H9 (cell line): Measurements from ENCODE around the gene GPX2. TPM values are rescaled to one million over a fixed set of nuclear protein-coding genes. Genes with fewer than 3 reads are reported as not detected.

Experiments used
- DNase-seq: peaks from one replicate; pipeline ENCODE4 v3.0.0-alpha.2; 2017
- H2AFZ ChIP-seq: one replicate; pipeline ENCODE4 v1.6.1; 2013; ENCODE audit warnings: mild to moderate bottlenecking, low read length, control low read depth, moderate library complexity
- H2AK5ac ChIP-seq: 2 replicates; pipeline ENCODE4 v1.6.1; 2013; ENCODE audit warnings: low read length, control low read depth, mixed read lengths; ENCODE audit not compliant: insufficient read length
- H2BK120ac ChIP-seq: one replicate; pipeline ENCODE4 v1.6.1; 2013; ENCODE audit warnings: low read depth, mild to moderate bottlenecking, low read length, control low read depth, inconsistent platforms; ENCODE audit not compliant: poor library complexity, severe bottlenecking
- H2BK12ac ChIP-seq: 2 replicates; pipeline ENCODE4 v1.6.1; 2013; ENCODE audit warnings: low read length, control low read depth, mixed read lengths, low read depth; ENCODE audit not compliant: insufficient read length
- H2BK15ac ChIP-seq: 2 replicates; pipeline ENCODE4 v1.6.1; 2013; ENCODE audit warnings: low read depth, low read length, control low read depth
- H2BK20ac ChIP-seq: one replicate; pipeline ENCODE4 v1.6.1; 2013; ENCODE audit warnings: low read depth, mild to moderate bottlenecking, low read length, control low read depth, inconsistent platforms; ENCODE audit not compliant: poor library complexity, severe bottlenecking
- H2BK5ac ChIP-seq: 2 replicates; pipeline ENCODE4 v1.6.1; 2013; ENCODE audit warnings: low read length, control low read depth, mixed read lengths; ENCODE audit not compliant: insufficient read length
- H3K14ac ChIP-seq: 2 replicates; pipeline ENCODE4 v1.6.1; 2013; ENCODE audit warnings: low read length, control low read depth; ENCODE audit not compliant: insufficient read depth
- H3K18ac ChIP-seq: 2 replicates; pipeline ENCODE4 v1.6.1; 2013; ENCODE audit warnings: low read depth, mild to moderate bottlenecking, mixed read lengths, low read length, control low read depth; ENCODE audit not compliant: insufficient read length
- H3K23ac ChIP-seq: 2 replicates; pipeline ENCODE4 v1.6.1; 2013; ENCODE audit warnings: low read length, control low read depth, mixed read lengths, low read depth; ENCODE audit not compliant: insufficient read length
- H3K23me2 ChIP-seq: 2 replicates; pipeline ENCODE4 v1.6.1; 2013; ENCODE audit warnings: low read depth, mild to moderate bottlenecking, mixed read lengths, low read length, control low read depth; ENCODE audit not compliant: insufficient read length, poor library complexity, severe bottlenecking
- H3K27ac ChIP-seq: 2 replicates; pipeline ENCODE4 v1.5.1; 2013; ENCODE audit warnings: low read length, control low read depth, mixed read lengths, low read depth; ENCODE audit not compliant: insufficient read length
- H3K27me3 ChIP-seq: 2 replicates; pipeline ENCODE4 v1.6.1; 2013; ENCODE audit warnings: low read length, control low read depth, inconsistent platforms; ENCODE audit not compliant: insufficient read depth
- H3K4ac ChIP-seq: 2 replicates; pipeline ENCODE4 v1.6.1; 2013; ENCODE audit warnings: low read depth, mild to moderate bottlenecking, control low read depth, inconsistent platforms, low read length, moderate library complexity
- H3K4me1 ChIP-seq: 2 replicates; pipeline ENCODE4 v1.6.1; 2013; ENCODE audit warnings: low read length, control low read depth, inconsistent platforms; ENCODE audit not compliant: insufficient read depth
- H3K4me2 ChIP-seq: 2 replicates; pipeline ENCODE4 v1.6.1; 2013; ENCODE audit warnings: low read length, control low read depth, mixed read lengths; ENCODE audit not compliant: insufficient read length, insufficient read depth
- H3K56ac ChIP-seq: 2 replicates; pipeline ENCODE4 v1.6.1; 2013; ENCODE audit warnings: low read depth, mild to moderate bottlenecking, mixed read lengths, low read length, control low read depth; ENCODE audit not compliant: insufficient read length
- H3K79me1 ChIP-seq: 2 replicates; pipeline ENCODE4 v1.6.1; 2013; ENCODE audit warnings: low read depth, mild to moderate bottlenecking, moderate library complexity, low read length, control low read depth, inconsistent platforms; ENCODE audit not compliant: insufficient read depth, poor library complexity, severe bottlenecking
- H3K79me2 ChIP-seq: 2 replicates; pipeline ENCODE4 v1.6.1; 2013; ENCODE audit warnings: low read length, control low read depth, inconsistent platforms; ENCODE audit not compliant: insufficient read depth
- H3K9ac ChIP-seq: 2 replicates; pipeline ENCODE4 v1.6.1; 2013; ENCODE audit warnings: low read length, control low read depth, mixed read lengths; ENCODE audit not compliant: insufficient read length; ENCODE audit errors: extremely low read depth
- H3K9me3 ChIP-seq: one replicate; pipeline ENCODE4 v1.6.1; 2013; ENCODE audit warnings: low read depth, low read length, inconsistent platforms; ENCODE audit not compliant: control insufficient read depth
- H3T11ph ChIP-seq: one replicate; pipeline ENCODE4 v1.6.1; 2013; ENCODE audit warnings: mild to moderate bottlenecking, low read length, control low read depth, inconsistent platforms
- H4K20me1 ChIP-seq: one replicate; pipeline ENCODE4 v1.6.1; 2013; ENCODE audit not compliant: control insufficient read depth, insufficient read length, insufficient read depth
- H4K5ac ChIP-seq: 2 replicates; pipeline ENCODE4 v1.6.1; 2013; ENCODE audit warnings: low read depth, mild to moderate bottlenecking, mixed read lengths, low read length, control low read depth; ENCODE audit not compliant: insufficient read length
- H4K8ac ChIP-seq: replicated peaks from 2 replicates; pipeline ENCODE4 v1.6.1; 2013; ENCODE audit warnings: low read length, control low read depth, mixed read lengths, low read depth; ENCODE audit not compliant: insufficient read length
- H4K91ac ChIP-seq: 2 replicates; pipeline ENCODE4 v1.6.1; 2013; ENCODE audit warnings: low read depth, mild to moderate bottlenecking, moderate library complexity, mixed read lengths, low read length, control low read depth; ENCODE audit not compliant: insufficient read length
- H3K27ac Mint-ChIP-seq, 3 experiments: 2 replicates in 2 of 3; 3 replicates in 1 of 3; pipeline ENCODE4 v1.8.0; 2020 to 2021; ENCODE audit warnings: mixed read lengths in 3 of 3, mild to moderate bottlenecking in 1 of 3, moderate library complexity in 1 of 3
- H3K27me3 Mint-ChIP-seq: 2 replicates; pipeline ENCODE4 v1.8.0; 2021; ENCODE audit warnings: low read depth, mild to moderate bottlenecking, moderate library complexity, mixed read lengths
- H3K36me3 Mint-ChIP-seq, 3 experiments: 2 replicates in 2 of 3; 3 replicates in 1 of 3; pipeline ENCODE4 v1.8.0; 2020 to 2021; ENCODE audit warnings: low read depth in 3 of 3, mixed read lengths in 3 of 3; ENCODE audit not compliant: insufficient read depth in 1 of 3
- H3K4me1 Mint-ChIP-seq, 2 experiments: 2 replicates each; pipeline ENCODE4 v1.8.0; 2020; ENCODE audit warnings: mixed read lengths in 2 of 2
- H3K4me3 Mint-ChIP-seq, 2 experiments: 2 replicates in 1 of 2; 3 replicates in 1 of 2; pipeline ENCODE4 v1.8.0; 2020 to 2021; ENCODE audit warnings: mild to moderate bottlenecking in 2 of 2, mixed read lengths in 2 of 2, moderate library complexity in 1 of 2
- H3K9me3 Mint-ChIP-seq, 2 experiments: 2 replicates in 1 of 2; 3 replicates in 1 of 2; pipeline ENCODE4 v1.8.0; 2020; ENCODE audit warnings: mild to moderate bottlenecking in 2 of 2, mixed read lengths in 2 of 2, moderate library complexity in 1 of 2
- WGBS: extraction: QIAGEN DNeasy Blood & Tissue Kit; methylation state at CpG from one replicate; pipeline ENCODE4 v1.1.7; 2013; ENCODE audit warnings: missing lambda C conversion rate, low lambda C conversion rate, mixed read lengths; ENCODE audit not compliant: insufficient read length; ENCODE audit errors: extremely low coverage; 5-methylcytosine and 5-hydroxymethylcytosine counted together
- total RNA-seq: library from RNA; stranded (reverse); gene quantifications from 2 replicates; pipeline ENCODE4 v1.2.1, GENCODE V29; 2021
- TF ChIP-seq, protein P1 (sequence below): fragments of 200-600 bp; sonication (generic); conservative IDR thresholded peaks from 3 replicates; pipeline ENCODE4 v1.8.0; 2021; ENCODE audit warnings: antibody characterized with exemption, mild to moderate bottlenecking

GPX2 gene
- total RNA-seq, 1 experiment from 2014 or later: 0.79 TPM

DNA sequence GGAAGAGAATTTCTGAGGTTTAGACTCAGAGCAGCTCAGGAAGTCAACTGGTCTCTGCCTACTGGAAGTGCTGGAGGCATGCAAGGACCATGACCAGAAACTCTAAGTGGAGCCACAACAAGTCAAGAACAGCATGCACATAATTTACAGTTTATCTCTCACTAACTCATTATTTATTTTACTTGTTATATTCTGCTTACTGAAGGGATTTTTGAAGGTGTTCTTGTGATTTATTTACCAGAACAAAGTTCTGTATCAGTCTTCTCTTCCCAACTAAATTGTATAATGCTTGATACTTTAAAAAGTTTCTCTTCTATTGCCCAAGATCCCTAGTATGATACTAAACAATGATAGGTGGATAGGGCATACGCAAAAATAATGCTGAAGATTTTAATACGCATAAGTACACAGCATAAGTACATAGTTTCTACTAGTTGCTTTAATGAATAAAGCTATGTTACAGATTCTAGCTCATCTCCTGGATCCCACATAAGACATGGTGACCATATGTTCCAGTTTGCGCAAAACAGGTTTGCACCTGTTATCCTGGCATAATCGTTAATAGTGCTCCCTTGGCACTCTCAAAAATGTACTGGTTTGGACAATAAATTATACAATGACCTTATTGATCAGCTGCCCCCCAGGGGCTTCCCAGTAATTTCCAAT lies 51.2 kb downstream of the GPX2 start:
- Histone ChIP-seq H2BK12ac (no peak overlapping the region), H3T11ph (no peak overlapping the region), H3K27ac (no peak overlapping the region), H4K5ac (no peak overlapping the region), H4K91ac (no peak overlapping the region), H2BK5ac (no peak overlapping the region), H3K23me2 (no peaks in the 10 kb centered on the region), H3K18ac (no peak overlapping the region), H3K4me1 (no peaks in the 10 kb centered on the region), H3K79me2 (no peaks in the 10 kb centered on the region), H4K8ac (no peak overlapping the region), H3K27me3 (no peaks in the 10 kb centered on the region), H3K79me1 (no peaks in the 10 kb centered on the region), H3K14ac (no peak overlapping the region), H2BK120ac (no peak overlapping the region), H2AK5ac (no peak overlapping the region), H3K9me3 (no peaks in the 10 kb centered on the region), H3K4ac (no peak overlapping the region), H4K20me1 (no peaks in the 10 kb centered on the region), H3K9ac (no peak overlapping the region), H2BK20ac (no peak overlapping the region), H3K23ac (no peak overlapping the region), H3K56ac (no peak overlapping the region), H2BK15ac (no peak overlapping the region), H2AFZ (no peak overlapping the region), H3K4me2 (no peak overlapping the region)
- Mint-ChIP-seq H3K36me3 (no peaks in the 10 kb centered on the region), H3K9me3 (no peaks in the 10 kb centered on the region), H3K4me1 (no peaks in the 10 kb centered on the region), H3K27ac (no peak overlapping the region), H3K4me3 (no peak overlapping the region), H3K27me3 (peaks cover 7% of the 10 kb centered on the region)
- TF ChIP-seq, protein P1, sequence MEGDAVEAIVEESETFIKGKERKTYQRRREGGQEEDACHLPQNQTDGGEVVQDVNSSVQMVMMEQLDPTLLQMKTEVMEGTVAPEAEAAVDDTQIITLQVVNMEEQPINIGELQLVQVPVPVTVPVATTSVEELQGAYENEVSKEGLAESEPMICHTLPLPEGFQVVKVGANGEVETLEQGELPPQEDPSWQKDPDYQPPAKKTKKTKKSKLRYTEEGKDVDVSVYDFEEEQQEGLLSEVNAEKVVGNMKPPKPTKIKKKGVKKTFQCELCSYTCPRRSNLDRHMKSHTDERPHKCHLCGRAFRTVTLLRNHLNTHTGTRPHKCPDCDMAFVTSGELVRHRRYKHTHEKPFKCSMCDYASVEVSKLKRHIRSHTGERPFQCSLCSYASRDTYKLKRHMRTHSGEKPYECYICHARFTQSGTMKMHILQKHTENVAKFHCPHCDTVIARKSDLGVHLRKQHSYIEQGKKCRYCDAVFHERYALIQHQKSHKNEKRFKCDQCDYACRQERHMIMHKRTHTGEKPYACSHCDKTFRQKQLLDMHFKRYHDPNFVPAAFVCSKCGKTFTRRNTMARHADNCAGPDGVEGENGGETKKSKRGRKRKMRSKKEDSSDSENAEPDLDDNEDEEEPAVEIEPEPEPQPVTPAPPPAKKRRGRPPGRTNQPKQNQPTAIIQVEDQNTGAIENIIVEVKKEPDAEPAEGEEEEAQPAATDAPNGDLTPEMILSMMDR: no peak
- DNase-seq: no peak
- WGBS: no CpG with 5 or more reads among the region's 4 CpGs
